GM19099 (cell line): ENCODE results near the gene TMEM252.

ENCODE experiments used
- POLR2A ChIP-seq: IDR thresholded peaks from 3 replicates; pipeline ENCODE4 v1.6.1; 2011; ENCODE audit warnings: low read depth; ENCODE audit not compliant: insufficient read length; ENCODE audit errors: extremely low read depth

The TMEM252 gene

DNA sequence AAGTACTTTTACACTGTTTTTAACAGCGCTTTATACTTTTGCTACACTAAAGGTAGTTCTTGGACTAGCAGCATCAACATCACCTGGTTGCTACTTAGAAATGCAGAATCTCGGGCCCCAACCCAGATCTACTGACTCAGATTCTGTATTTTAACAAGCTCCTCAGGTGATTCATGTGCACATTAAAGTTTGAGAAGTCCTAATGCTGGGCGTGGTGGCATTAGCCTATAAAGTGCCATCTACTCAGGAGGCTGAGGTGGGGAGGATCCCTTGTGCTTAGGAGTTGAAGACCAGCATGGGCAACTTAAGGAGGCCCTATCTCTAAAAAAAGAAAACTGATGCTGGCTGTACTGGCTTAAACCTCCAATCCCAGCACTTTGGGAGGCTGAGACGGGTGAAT, 26.7 kb downstream of the TMEM252 start:
- TF ChIP-seq POLR2A: no peak

DNA sequence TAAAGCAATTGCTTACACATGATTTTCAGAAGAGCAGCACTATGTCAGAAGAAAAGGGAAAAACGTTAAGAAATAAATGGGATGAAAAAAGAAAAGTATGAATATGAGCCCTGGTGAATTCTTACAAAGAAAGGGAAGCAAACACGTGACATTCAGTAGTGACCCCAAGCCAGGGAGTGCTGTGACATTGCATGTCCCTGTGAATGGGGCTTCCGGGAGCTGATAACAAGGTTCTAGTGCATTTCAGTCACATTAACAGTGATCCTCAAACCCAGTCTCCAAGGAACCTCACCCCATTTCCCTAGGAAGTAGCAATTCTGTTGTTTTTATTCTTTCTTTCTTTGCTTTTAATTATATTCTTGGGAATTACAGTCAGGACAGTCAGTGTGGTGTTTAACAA, 27.3 kb downstream of the TMEM252 start:
- TF ChIP-seq POLR2A: no peak

DNA sequence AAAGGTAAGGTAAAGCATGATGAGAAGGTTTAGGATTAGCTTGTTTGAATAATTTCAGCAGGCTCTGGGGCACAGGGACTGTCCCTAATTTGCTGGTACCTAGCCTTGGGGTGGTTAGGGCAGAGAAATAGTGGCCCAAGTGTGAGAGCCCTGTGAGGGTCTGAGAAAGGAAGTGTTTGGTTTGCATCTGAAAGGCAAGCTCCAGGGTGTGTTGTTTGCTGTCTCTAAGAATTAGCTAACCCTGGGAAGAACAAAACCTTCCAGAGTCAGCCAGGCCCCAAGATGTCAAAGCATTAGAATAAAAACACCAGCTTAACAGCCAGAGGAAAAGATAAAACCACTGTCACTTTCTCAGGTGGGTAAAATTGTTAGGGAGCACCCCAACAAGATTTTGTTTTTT, 31.0 kb downstream of the TMEM252 start:
- no peak for TF ChIP-seq POLR2A

- no peak for TF ChIP-seq POLR2A
Measured at GRCh38 chr9:68508547-68508946, 32.1 kb downstream of the TMEM252 start.

- no peak for TF ChIP-seq POLR2A
Measured at GRCh38 chr9:68507806-68508145, 32.9 kb downstream of the TMEM252 start.

DNA sequence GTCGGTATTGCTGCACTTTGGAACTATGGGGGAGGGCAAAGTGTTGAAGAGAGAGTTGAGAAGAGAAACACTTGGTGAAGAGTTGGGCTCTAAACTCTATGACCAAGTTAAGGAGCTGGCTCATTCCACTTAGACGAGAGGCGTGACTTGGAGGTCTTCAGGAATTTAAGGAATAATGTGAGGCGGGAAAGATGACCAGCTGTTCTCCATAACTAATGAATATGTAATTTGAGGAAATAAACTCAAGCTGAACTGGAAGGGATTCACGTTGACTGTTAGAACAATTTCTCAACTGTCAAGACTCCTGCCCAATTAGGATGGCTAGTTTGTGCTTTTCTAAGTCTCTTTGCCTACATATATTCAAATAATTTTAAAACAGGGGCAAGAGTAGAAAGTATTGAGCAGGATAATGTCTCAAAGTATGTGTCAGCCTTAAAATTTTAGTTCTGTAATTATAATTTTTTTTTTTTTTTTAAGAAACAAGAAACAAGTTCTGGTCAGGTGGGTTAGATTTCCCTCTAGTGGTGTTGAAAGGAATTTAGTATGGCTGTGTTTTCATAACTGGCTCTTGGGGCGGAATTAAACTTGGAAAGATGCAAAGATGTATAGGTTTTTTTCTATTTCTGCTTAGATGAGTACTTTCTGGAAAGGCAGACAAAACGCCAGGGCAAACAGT, 33.4 kb downstream of the TMEM252 start:
- no peak for TF ChIP-seq POLR2A

- TF ChIP-seq POLR2A: no peak
Measured at GRCh38 chr9:68506551-68506950, 34.1 kb downstream of the TMEM252 start.

DNA sequence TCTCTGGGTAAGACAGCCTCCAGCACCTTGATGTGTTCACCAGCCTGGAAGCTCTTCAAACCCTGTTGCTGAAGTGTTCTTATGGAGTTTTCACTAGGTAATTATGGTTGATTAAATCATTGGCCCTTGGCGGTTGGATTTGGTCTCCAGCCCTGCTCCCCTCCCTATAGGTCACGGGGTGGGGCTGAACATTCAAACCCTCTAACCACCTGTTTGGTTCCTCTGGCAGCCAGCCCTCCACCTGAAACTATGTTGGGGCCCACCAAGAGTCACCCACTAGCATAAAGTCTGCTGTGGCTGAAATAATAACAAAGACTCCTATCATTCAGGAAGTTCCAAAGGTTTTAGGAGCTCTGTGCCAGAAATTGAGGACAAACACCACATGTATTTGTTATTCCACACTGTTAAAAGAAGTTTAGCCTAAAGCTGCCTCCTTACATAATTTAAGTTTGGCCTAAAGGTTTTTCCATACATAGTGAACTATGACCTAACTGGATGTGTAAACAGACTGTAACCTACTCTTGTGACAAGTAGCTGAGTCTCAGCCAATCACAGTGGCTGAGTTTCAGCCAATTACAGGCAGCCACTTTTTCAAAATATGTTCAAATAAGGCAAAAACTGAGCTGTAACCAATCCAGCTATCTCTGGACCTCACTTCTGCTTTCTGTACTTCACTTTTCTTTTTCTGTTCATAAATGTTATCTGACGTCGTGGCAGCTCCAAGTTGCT, 34.8 kb downstream of the TMEM252 start:
- no peak for TF ChIP-seq POLR2A

DNA sequence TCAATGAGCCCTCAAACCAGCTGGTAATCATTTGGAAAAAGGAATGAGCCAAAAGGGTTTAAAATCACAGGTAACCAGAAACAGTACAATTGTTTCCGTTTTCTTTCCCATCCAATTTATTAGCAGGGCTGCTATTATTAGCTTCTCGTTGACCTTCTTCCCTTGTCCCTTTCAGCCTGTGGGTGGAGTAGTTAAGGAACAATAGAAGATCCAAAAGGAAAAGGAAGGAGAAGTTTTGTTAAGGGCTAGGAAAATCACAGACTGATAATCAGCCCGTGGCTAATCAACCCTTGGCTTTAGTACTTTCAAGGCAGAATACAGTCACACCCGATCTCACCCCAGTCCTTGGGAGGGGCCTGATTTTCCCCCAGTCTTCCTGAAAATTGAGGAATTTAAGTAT, 38.4 kb downstream of the TMEM252 start:
- TF ChIP-seq POLR2A: no peak

DNA sequence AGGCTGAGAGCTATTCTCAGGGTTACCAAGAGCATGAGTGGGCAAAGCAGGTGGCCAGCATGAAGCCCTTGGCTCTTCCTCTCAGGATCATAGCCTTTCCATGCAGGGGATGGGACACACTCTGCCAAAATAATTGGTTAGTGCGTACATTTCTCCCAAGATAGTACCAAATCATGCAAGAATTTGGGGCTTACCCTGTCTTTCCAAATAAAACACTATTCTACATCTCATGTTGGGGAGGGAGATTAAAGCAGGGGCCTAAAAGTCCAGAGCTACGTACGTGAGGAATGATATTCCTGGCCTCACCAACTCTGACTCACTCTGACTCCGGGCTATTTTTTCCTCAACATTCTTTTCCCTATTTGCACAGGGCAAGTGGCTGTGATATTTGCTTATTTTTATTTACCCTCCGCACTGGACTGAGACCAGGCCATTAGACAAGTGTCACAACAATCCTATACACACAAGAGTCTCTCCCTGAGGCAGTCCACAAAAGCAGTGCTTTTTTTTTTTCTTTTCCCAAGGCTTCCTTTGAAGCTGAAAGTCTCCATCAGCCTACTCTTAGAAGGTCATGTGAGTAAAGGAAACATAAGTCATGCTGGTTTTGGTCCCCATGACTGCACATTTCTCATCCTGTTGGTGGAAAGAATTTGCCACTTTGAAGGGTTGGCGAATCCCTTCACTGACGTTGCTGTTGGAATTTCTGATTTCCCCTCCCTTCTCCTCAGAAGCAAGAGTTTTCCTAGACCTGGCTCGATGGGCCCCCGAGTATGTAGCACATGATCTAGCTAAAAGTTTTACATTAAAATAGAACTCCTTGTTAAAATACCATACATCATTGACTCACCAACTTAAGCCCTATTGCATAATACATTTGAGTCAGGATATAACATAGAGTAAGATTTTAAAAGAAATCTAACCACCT, 40.0 kb downstream of the TMEM252 start:
- no peak for TF ChIP-seq POLR2A

GRCh38 chr9:68498816-68499215, 41.9 kb downstream of the TMEM252 start:
- no peak for TF ChIP-seq POLR2A

- TF ChIP-seq POLR2A: no peak
Measured at GRCh38 chr9:68497629-68498028, 43.1 kb downstream of the TMEM252 start.

DNA sequence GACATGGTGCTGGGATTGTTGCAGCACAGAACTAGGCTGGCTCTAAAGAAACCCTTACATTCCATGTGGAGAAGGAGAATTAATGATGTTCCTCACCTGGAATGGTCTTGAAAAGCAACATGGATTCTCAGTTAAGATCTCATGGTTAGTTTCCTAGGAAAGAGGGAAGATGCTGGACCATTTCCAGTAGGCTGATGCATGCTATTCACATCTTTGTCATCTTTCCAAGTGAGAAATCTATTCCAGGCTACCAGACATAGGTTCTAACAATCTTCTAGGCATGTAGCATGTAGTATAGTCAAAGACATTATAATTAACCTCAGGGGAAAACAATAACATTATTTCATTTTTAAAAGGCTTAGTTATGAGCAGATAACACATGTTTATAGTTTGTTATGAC, 44.3 kb downstream of the TMEM252 start:
- TF ChIP-seq POLR2A: no peak

DNA sequence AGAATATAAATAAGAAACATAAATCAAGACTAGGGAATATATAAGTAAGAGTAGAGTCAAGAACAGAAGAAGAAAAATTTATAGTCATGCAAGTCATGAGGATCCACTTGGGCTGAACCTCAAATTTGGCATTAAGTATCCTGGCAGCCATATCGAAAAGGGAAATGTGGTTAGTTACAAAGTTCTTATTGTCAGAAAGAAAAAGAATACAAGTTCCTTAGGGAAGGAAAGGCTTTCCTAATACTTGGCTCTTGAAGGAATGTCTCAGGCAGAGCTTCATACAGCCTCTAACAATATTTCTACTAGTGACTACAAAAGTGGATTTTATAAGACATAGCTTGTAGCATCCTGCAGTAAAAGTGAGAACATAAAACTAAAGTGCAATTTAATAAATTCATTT, 45.4 kb downstream of the TMEM252 start:
- TF ChIP-seq POLR2A: no peak

DNA sequence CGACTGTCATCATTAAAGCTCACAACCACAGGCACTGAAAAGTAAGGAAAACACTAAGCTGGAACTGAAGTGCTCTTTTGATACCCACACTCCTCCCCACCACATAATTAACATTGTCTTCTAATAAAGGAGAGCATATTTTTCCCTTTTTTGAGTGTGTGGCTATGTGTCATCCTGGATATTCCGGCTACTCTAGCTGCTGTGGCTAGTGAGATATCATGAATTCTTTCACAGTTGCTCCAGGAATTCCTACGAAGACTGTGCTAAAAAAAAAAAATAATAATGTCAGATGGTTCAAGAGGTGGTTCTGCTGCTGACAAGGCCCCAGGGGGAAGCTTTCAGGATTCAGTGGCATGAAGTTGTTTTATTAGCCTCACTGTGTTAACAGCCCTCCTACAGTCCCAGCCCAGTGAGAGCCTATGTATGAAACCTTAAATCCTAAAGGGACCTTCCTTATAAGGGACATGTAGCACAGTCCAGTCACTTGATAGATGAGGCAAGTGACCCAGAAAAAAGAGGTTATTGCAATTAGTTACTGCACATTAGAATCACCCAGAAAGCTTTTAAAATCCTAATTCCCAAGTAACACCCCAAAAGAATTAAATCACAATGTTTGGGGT, 46.6 kb downstream of the TMEM252 start:
- no peak for TF ChIP-seq POLR2A
